Anterior cingulate cortex (tissue), 58 donors: ENCODE results near the gene BRIP1.
"Not testable (repeated sequence)": the region's sequence is repeated elsewhere in the genome, so short reads cannot be mapped to it uniquely, and the experiment has no call there.

ENCODE experiments used
- DNase-seq, 58 donors: peaks; one replicate each; lab custom pipeline; 2025; lab: John Stamatoyannopoulos, UW

BRIP1 gene

DNA sequence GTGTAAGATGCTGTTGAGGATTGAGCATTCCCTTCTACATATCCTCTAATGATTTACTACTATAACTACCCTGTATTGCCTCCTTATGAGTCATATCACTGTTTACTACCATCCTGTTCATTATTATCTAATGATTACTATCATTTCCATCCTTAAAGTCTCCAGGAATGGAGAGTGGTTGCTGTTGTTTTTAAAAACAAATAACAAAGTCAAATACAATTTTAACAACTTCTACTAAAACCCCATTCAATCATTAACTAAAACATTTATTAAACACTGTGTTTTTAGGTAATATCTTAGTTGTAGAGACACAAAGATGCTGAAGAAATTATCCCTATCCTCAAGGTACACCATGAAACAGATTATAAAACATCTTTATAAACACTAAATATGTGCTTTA lies 126.9 kb downstream of the BRIP1 start:
- DNase-seq: no peak

DNA sequence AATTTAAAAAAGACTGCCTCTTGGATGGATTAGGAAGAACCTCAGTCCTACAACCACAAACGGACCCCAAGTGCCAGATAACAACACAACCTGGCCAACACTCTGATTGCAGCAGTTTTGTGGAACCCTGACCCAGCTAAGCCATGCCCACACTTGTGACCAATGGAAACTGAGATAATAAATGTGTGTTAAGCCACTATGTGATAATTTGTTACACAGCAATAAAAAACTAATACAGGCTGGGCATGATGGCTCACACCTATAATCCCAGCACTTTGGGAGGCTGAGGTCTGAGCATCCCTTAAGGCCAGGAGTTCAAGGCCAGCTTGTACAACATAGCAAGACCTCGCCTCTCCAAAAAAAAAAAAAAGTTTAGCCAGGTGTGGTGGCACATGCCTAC lies 127.5 kb downstream of the BRIP1 start:
- no peak for DNase-seq

DNA sequence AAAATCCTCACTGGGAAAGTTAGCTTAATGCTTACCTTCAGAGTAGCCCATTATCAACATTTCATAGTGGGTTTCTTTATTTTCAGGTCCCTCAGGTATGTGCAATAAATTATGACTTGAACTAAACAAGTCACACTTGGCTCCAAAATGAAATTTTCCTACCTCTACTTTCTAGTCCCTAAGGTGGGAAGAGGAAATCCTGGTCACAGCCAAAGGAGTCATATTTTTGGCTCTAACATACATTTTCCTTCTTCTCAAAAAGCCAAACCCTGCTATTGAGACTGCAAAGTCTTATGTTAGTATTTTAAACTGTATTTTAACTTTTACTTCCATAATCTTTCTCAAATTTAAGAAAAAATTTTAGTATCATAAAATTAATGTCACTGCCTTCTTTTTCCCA lies 128.9 kb downstream of the BRIP1 start:
- DNase-seq: no peak

DNA sequence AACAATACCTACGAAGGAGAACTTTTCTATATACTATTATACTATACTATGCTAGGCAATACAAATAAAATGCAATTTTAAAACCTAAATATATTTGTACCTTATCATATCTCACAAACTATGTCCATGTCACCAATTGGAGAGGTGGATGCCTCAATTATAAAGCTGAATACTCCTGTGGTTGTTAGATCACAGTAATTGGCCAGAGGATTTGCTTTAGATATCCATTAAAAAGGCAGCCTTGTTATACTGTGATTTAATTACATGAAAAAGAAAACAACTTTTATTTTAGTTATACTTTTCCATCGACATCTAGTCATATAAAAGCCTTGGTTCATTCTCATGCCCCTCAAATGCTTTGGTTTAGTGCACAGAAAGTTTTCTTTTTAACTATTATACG lies 129.3 kb downstream of the BRIP1 start:
- no peak for DNase-seq

DNA sequence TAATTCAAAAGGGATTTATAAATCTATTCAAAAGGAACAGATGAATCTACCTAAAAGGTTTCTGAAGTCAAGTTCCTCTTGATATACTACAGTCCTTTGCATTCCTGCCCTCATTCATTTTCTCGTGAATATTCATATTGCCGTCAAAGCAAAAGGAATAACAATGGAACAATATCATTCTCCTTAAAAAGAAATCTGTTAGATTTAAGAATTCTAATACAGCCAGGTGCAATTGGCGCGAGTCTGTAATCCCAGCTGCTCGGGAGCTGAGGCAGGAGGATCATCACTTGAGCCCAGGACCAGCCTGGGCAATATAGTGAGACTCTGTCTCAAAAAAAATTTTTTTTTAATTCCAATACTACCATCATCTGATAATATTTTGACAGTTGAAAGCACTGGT lies 130.3 kb downstream of the BRIP1 start:
- DNase-seq: no peak

DNA sequence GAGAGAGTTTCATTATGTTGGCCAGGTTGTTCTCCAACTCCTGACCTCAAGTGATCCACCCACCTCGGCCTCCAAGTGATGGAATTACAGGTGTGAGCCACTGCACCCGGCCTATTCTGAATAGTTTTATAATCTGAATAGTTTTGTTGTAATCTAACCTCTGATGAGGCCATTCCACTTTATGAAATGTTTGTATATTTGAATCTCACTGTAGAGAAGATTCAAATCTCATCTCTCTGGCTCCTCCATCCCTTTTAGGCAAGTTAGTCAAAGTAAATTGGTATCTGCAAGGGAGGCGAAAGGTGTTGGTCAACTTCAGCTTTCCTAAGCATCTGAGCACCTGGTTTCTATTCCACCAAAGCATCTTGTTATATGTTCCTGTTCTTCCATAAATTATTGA lies 131.2 kb downstream of the BRIP1 start:
- no peak for DNase-seq

DNA sequence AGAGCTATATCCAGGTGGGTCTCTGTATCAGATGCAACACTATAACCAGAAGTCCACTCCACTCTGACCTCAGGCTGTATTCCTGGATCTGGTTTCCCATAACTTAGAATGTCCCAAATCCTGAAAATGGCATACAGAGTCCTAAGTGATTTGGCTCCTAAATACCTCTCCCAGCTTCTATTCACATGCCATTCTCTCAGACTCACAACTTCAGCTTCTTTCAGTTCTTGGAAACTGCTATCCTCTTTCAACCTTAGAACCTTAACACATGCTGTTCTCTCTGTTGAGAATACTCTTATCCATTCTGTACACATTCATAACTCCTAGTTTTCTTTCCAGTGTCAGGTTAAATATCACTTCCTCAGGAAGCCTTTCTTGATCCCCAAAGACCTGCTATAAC lies 132.0 kb downstream of the BRIP1 start:
- no peak for DNase-seq

DNA sequence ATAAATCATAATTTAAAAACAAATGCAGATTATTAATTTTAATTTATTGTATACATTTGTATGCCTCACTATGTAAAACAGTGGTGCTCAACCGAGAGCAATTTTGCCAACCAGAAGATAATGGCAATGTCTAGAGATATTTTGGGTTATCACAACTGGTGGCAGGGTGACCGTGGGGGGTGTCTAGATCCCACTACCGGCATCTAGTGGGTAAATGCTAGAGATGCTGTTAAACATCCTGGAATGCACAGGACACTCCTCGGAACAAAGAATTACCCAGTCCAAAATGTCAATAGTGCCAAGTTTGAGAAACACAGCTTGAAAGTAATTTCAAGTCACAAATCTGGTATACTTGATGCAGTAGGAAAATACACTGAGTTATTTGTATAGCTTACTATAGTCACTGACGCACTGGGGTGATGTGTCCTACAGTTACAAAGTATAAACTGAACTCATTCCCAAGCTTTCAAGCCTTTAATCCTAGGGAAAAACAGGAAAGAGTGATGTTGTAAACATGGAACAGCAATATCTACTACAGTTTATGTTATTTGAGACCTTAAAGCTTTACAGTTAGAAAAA lies 133.5 kb downstream of the BRIP1 start:
- DNase-seq: no peak

DNA sequence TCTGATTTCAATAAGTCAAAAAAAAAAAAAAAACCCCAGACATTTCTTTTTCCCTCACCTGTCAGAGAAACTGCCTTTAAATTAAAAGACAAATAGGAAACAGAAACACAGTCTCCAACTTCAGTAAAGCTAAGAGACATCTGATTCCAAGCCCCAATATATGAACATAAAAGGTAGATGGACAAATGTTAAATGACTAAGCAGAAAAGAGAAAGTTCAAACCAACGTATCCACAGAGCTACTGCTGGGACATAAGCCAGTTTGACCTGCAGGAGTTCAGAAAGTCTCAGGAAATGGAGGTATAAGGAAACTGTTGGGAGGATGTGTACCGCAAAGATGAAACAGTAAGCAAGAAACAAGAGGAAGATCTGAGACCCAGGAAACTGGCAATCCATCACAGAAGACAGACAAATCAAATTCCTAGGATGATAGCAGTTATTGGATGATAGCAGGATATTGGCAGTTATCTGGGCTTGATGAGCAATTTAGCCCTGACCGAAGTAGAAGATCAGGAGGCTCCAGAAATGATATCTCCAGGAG lies 135.0 kb downstream of the BRIP1 start:
- DNase-seq: no peak

DNA sequence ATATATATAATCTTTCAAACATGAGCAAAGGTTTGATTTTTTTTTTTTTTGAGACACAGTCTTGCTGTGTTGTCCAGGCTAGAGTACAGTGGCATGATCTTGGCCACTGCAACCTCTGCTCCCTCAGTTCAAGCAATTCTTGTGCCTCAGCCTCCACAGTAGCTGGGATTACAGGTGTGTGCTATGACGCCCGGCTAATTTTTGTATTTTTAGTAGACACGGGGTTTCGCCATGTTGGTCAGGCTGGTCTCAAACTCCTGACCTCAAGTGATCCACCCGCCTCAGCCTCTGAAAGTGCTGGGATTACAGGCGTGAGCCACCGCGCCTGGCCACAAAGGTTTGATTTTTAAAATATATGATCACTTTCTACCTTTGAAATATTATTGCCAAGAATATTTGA lies 135.5 kb downstream of the BRIP1 start:
- DNase-seq: not testable (repeated sequence)

DNA sequence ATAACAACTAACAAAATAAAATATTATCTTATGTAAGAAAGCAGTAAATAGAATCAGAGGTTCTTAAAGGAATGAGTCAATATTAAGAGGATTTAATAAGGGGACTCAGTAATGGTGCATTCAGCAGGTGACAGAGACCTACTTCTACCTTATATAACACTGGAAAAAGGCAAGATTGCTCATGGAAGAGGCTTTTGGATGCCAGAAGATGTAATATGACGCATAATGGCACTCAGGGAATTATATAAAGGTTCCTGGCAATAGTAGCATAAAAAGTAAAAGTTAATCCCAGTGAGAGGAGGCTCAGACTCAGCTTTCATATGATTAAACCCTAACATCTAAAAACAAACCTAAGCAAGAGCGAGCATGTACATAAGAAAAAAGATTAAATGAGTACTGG lies 136.4 kb downstream of the BRIP1 start:
- no peak for DNase-seq

DNA sequence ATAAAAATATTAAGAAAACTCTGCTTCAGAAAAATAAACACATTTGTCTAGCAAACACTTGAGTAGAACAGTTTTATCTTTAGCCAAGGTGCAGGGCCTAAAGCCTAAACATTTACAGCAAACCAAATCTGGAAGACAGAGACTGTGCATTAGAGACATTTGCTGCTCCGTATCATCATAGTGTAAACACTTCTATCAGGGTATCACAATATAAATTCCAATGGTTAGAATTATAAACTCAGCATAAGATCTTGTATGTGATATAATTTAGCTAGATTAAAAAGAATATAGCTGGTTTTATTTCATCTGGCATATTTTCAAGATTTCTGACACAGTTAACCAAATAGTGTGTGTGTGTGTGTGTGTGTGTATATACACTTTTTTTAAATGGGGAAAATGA lies 138.6 kb downstream of the BRIP1 start:
- no peak for DNase-seq

DNA sequence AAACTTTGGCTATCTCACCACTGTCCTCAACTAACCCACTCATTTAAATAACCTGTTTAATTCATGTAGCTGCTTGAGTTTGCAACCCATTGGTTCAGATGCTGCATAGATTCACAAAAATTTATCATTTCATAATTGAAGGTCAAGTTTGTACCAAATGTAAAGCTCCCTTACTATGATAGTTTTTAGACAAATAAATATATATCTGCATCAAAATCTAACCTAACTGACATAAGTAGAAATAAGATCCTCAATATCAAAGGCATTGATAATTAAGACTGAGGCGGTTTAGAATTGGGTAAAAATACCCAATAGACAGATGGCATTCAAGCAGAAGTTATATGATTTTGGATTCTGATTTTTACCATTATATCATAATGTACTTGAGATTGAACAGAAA lies 139.4 kb downstream of the BRIP1 start:
- DNase-seq: no peak

DNA sequence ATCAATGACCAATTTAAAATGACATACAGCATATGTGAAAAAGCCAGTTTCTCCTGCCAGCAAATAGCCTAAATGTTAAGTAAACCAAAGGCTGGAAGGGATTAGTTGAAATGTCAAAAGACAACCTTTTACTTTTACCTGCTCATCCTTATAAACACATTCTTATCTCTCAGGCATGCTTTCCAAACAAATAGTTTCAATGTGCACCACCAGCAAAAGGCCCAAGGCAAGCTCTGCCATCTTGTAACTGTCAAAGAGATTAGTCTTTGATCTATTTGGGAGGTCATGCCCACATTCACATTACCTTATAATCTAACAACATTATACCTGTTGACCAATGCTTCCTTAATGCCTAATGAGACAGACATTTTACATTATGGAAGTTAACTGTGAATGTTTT lies 140.1 kb downstream of the BRIP1 start:
- DNase-seq: no peak

DNA sequence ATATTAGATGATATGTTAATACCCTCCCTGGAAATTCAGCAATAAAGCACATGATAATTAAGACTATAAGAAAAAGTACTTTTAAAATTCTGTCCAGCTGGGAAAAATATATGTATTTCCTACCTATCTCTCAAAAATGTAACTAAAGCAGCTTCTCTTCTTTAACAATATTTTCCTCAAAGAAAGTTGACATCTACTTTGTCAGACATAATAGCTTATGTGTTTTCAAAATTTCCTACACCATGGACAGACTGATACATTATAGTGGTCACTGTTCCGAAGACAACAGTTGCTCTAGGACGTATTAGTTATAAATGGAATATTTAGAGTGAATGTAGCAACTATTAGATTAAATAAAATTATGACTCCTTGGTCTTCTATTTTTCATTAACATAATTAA lies 140.9 kb downstream of the BRIP1 start:
- no peak for DNase-seq

DNA sequence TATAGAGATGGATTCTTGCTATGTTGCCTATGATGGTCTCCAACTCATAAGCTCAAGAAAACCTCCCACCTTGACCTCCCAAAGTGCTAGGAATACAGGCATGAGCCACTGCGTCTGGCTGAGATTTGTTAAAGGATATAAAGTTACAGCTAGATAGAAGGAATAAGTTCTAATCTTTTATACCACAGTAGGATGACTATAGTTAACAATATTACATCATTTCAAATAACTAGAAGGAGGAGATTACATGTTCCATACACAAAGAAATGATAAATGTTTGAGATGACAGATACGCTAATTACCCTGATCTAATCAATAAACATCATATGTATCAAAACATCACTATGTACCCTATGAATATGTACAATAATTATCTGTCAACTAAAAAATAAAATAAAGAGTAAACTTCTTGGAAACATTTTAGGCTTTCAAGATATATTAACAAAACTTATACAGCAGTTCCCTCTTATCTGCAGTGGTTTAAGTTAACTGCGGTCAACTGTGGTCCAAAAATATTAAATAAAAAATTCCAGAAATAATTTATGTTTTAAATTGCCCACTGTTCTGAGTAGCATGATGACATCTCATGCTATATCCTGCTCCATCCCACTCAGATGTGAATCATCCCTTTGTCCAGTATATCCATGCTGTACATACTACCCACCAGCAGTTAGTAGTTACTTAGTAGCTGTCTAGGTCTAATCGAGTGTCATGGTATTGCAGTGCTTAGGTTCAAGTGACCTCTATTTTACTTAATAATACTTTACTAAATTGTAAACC lies 143.1 kb downstream of the BRIP1 start:
- DNase-seq: no peak

DNA sequence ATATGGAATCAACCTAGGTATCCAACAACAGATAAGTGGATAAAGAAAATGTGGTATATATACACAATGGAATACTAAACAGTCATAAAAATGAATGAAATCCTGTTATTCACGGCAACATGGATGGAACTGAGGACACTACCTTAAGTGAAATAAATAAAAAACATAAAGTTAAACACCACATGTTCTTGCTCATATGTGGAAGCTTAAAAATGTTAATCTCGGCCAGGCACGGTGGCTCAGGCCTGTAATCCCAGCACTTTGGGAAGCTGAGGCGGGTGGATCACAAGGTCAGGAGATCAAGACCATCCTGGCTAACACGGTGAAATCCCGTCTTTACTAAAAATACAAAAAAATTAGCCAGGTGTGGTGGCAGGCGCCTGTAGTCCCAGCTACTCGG lies 144.1 kb downstream of the BRIP1 start:
- DNase-seq: not testable (repeated sequence)

DNA sequence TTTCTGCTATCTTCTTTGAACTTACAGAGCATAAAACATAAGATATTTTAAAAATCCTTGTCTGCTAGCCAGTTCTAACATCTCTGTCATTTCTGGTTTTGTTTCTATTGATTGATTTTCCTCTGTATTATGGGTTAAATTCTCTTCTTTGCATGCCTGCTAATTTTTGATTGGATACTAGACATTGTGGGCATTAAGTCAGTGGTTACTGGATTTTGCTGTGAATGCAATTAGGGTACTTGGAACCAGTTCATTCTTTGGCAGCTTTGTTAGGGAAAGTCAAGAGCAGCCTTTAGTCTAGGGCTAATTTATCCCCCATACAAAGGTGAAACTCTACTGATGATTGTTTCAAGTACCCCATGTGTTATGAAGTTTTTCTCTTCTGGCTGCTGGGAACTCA lies 145.3 kb downstream of the BRIP1 start:
- DNase-seq: no peak

DNA sequence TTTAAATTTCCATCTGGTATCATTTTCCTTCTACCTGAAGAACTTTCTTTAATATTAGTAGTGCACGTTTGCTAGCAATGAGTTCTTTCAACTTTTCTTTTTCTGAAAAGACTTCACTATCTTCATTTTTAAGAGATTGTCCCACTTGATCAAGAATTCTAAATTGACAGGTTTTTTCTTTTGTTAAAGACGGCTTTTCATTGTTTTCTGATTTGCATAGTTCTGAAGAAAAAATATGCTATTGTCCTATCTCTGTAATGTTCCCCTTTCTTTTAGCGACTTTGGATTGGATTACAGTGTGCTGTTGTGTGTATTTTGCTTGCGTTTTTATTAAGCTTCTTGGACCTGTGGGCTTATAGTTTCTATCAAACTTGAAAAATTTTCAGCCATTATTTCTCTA lies 146.0 kb downstream of the BRIP1 start:
- DNase-seq: no peak

DNA sequence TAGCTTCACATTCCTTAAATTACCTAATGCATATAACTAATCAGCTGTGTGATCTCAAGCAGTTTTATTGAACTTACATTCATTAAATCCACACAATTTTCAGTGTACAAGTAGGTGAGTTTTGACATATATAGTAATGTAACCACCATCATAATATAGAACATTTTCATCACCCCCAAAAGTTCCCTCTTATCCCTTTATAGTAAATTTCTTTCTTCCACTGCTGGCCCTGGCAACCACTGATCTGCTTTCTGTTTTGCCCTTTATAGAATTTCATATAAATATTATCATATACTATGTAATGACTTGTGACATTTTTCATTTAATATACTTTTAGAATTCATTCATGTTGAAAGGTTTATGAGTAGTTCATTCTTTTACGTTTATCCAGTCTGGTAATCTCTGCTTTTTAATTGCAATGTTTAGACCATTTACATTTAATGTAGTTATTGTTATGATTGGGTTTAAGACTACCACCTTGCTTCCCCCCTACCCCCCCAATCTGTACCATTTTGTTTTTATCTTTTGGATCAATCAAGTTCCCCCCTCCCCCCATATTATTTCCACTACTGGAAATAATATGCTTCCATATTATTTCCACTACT lies 147.0 kb downstream of the BRIP1 start:
- no peak for DNase-seq

DNA sequence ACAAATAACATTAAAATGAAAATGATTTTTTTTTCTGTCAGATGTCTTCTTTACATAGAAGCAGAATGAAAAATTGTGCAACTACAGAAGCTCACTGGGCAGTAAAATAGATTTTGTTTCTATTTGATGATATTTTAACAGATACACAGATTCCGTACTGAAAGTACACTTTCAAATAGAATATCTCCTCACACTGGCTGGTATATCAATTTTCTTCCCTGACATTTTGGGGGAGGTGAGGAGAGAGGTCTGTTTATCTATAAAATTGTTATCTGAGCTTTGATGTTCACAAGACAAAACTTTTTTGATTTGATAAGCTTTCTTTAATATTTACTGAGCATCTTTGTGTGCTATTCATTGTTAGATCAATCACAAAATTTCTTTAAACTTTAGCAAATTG lies 148.0 kb downstream of the BRIP1 start:
- no peak for DNase-seq

DNA sequence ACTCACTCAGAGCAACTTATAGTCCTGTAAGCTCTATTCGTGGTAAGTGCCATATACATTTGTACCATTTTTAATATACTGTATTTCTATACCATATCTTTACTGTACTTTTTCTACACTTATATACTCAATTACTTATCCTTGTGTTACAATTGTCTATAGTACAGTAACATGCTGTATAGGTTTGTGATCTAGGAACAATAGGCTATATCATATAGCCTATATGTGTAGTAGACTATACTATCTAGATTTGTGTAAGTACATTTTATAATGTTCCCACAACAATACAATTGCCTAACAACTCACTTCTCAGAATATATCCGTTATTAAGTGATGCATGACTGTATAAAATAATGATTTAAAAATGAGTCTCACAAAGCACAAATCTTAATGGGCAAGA lies 149.0 kb downstream of the BRIP1 start:
- DNase-seq: no peak
